Right lobe of liver (tissue), 6 donors: ENCODE results near the gene HIVEP2. TPM values are rescaled to one million over a fixed set of nuclear protein-coding genes. Genes with fewer than 3 reads are reported as not detected.

ENCODE experiments used
- ATAC-seq, 4 donors: fragments of 200-7000 bp; cut with Tn5 transposase; one replicate each; pipeline ENCODE4 v1.9.1; 2020; ENCODE audit warnings: mild to moderate bottlenecking in 4 of 4, moderate library complexity in 4 of 4
- DNase-seq, 3 donors: peaks; one replicate each; pipeline ENCODE4 v3.0.0-alpha.2; 2020
- H3K27ac ChIP-seq, 3 donors: fragments of 200-600 bp; one replicate each; pipeline ENCODE4 v1.8.0; 2022
- H3K27me3 ChIP-seq, 2 donors: fragments of 200-600 bp; one replicate each; pipeline ENCODE4 v1.8.0; 2022
- H3K36me3 ChIP-seq, 4 donors: fragments of 200-600 bp; sonication (generic) in 1 of 4; one replicate each; pipeline versions ENCODE4 v1.5.1 to v1.8.0; 2017 to 2022; ENCODE audit warnings: control low read depth in 1 of 4
- H3K4me1 ChIP-seq, 4 donors: fragments of 200-600 bp; sonication (generic) in 1 of 4; one replicate each; pipeline versions ENCODE4 v1.5.1 to v1.8.0; 2017 to 2022; ENCODE audit warnings: control low read depth in 1 of 4
- H3K4me3 ChIP-seq, 3 donors: fragments of 200-600 bp; one replicate each; pipeline ENCODE4 v1.8.0; 2022
- H3K9me3 ChIP-seq, 4 donors: fragments of 200-600 bp; sonication (generic) in 1 of 4; one replicate each; pipeline versions ENCODE4 v1.5.1 to v1.8.0; 2017 to 2022; ENCODE audit warnings: control low read depth in 1 of 4
- CTCF ChIP-seq, 4 donors: fragments of 200-600 bp in 3 of 4; fragments of 450-650 bp in 1 of 4; IDR thresholded peaks; one replicate each; pipeline versions ENCODE4 v1.5.1 to v1.8.0; 2016 to 2022; ENCODE audit warnings: antibody characterized with exemption in 4 of 4, mild to moderate bottlenecking in 2 of 4
- POLR2A ChIP-seq: fragments of 450-650 bp; IDR thresholded peaks from one replicate; pipeline ENCODE4 v1.6.1; 2017; ENCODE audit warnings: antibody characterized with exemption, mild to moderate bottlenecking
- WGBS: methylation state at CpG from one replicate; pipeline ENCODE4 v1.1.6; 2018; ENCODE audit warnings: low coverage, low lambda C conversion rate; ENCODE audit not compliant: insufficient coverage; ENCODE audit errors: missing lambda C conversion rate; 5-methylcytosine and 5-hydroxymethylcytosine counted together
- intact Hi-C, 2 donors: fragments of 100-400 bp; cut with DNase I; formaldehyde crosslinking; loops; one replicate each; pipeline versions ENCODE4 v1.11.2 to v1.14.1; 2022
- total RNA-seq, 6 experiments: library from RNA; depleted of rRNA in 2 of 6; stranded (reverse); fragments of >200 nt in 2 of 6; fragmentation: NEBNext Ultra II Directional in 3 of 6; extraction: Animal tissue kit (Norgen Biotek cat#: 25700) in 3 of 6; gene quantifications; one replicate each; pipeline versions ENCODE4 v1.1.0 to v1.2.4, GENCODE V29; 2016 to 2023
- donor health status: DM: no; HTN: yes; CAD: no.
- donor health status: DM: no; HTN: no; CAD: no.
- donor health status: DM: no; HTN: no; CAD: no.
- donor health status: DM: no; HTN: yes; CAD: no.
- donor health status: DM: no; HTN: yes; CAD: no.

The HIVEP2 gene
- total RNA-seq, 6 experiments from 2014 or later, result 3.0 to 8.9 (median 5.1) TPM

GRCh38 chr6:142841915-142842314, 103.1 kb downstream of the HIVEP2 start:
- intact Hi-C loops, result no loop called here
- H3K27me3 ChIP-seq, result no peaks in the 10 kb centered on the region

GRCh38 chr6:142839686-142840040, 105.3 kb downstream of the HIVEP2 start:
- ATAC-seq, result no peak
- Histone ChIP-seq H3K9me3 (no peaks in the 10 kb centered on the region), H3K27ac (no peak overlapping the region), H3K4me1 (peaks cover 0 to 5% (median under 1%) of the 10 kb centered on the region in 4 donors), H3K4me3 (no peak overlapping the region), H3K27me3 (no peaks in the 10 kb centered on the region), H3K36me3 (no peaks in the 10 kb centered on the region)
- intact Hi-C loops, result no loop called here
- WGBS, result 25% methylated on average over 2 of the region's 2 CpGs
- no peak for TF ChIP-seq POLR2A
- no peak for TF ChIP-seq CTCF (IDR thresholded peaks at IDR 0.05)
- DNase-seq, result no peak

More at GRCh38 chr6:142841915-142842314, 103.1 kb downstream of the HIVEP2 start:
- no peak for DNase-seq
- peak overlapping the region in 1 of 3 donors; percentile 24 for H3K27ac ChIP-seq
- no peak for ATAC-seq
- H3K4me1 ChIP-seq, result peaks cover 0 to 18% (median 7%) of the 10 kb centered on the region in 4 donors
- TF ChIP-seq CTCF (IDR thresholded peaks at IDR 0.05), result no peak
- no peak for TF ChIP-seq POLR2A
- no peak overlapping the region for H3K4me3 ChIP-seq
- no peaks in the 10 kb centered on the region for H3K36me3 ChIP-seq
- 50% methylated on average over 1 of the region's 1 CpG for WGBS
- H3K9me3 ChIP-seq, result no peaks in the 10 kb centered on the region

DNA sequence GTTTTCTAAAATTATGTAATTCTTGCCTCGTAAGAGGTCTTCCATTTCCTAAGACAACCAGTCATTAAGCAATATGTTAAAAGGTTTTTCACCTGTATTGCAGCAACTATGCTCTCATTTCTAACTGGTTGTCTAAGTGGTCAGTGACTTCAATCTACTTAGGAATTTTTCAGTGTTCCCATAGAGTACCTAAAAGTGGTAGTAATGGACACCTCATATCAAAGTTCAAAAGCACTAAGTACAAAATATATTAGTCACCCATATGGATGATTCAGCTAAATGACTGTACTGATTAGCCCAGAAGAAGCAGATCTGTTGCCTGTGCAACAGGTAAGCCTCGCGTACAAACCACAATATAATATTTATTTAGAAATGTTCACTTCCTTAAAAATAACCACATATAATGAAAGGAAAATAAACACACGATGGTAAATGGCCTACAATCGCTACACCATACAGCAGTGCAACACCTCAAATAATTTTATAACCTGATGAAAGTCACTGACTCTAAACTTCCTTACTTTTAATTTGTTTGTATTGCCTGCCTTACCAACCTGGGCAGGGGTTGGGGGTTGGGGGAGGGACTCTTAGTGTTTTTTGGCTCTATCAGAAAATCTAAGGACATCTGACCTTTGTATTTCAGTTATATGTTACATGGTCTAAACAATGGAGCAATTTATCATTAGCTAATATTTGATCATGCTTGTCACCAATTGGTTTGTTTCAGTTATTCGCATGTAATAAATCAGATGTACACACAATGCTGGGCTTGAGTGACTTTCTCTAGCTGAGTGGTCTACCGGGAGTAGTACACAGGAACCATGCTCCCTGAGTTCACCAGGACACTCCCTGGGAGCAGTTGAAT, 105.9 kb downstream of the HIVEP2 start:
- Histone ChIP-seq H3K4me1 (peaks cover 0 to 5% (median 0%) of the 10 kb centered on the region in 4 donors), H3K27me3 (no peaks in the 10 kb centered on the region), H3K9me3 (no peaks in the 10 kb centered on the region), H3K27ac (no peak overlapping the region), H3K36me3 (no peaks in the 10 kb centered on the region), H3K4me3 (no peak overlapping the region)
- ATAC-seq (peak; percentile 17 to 83 (median 54)), DNase-seq (no peak)
- WGBS, result 51% methylated on average over 7 of the region's 7 CpGs
- intact Hi-C loops, result no loop called here
- TF ChIP-seq POLR2A, result no peak
- TF ChIP-seq CTCF (IDR thresholded peaks at IDR 0.05), result no peak

GRCh38 chr6:142835787-142836535, 109.0 kb downstream of the HIVEP2 start:
- Histone ChIP-seq H3K27me3 (no peaks in the 10 kb centered on the region), H3K4me1 (peaks cover 0 to 5% (median 0%) of the 10 kb centered on the region in 4 donors), H3K9me3 (no peaks in the 10 kb centered on the region), H3K4me3 (no peak overlapping the region), H3K27ac (no peak overlapping the region), H3K36me3 (no peaks in the 10 kb centered on the region)
- no peak for DNase-seq
- no peak for ATAC-seq
- intact Hi-C loops, result no loop called here
- no peak for TF ChIP-seq CTCF (IDR thresholded peaks at IDR 0.05)
- TF ChIP-seq POLR2A, result no peak
- WGBS, result 88% methylated on average over 3 of the region's 3 CpGs
